Activated CD4-positive, CD25-positive, alpha-beta regulatory T cell treated with anti-CD3 and anti-CD28 coated beads, Interleukin-2, amount 50 U/mL, for 16 hours (primary cell): ENCODE data around the gene PPIB.
"Not testable (repeated sequence)": the region's sequence is repeated elsewhere in the genome, so short reads cannot be mapped to it uniquely, and the experiment has no call there.

Experiments used
- DNase-seq: peaks from one replicate; pipeline ENCODE4 v3.0.0-alpha.2; 2020; ENCODE audit warnings: low read depth, low spot score

The PPIB gene

GRCh38 chr15:64141798-64142512, 20.9 kb downstream of the PPIB start:
- no peak for DNase-seq

- no peak for DNase-seq
Measured at GRCh38 chr15:64138331-64138941, 24.4 kb downstream of the PPIB start.

- no peak for DNase-seq
Measured at GRCh38 chr15:64137226-64137833, 25.5 kb downstream of the PPIB start.

DNA sequence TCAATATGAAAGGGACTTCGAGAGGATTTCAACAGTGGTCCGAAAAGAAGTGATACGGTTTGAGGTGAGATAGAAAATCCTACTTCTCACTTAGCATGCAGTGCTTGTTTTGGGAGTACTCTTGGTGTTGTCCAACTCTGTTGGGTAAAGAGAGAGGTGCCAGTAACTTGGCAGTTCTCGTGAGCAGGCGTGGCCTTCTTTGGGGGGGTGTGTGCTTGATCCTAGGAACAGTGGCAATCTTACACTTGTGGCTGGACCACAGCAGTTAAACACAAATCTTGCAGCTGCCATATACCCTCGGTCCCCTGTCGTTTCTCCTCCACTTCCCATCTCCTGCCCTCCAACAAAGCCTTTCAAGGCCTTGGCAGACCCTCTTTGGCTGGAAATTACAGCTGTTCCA, 26.5 kb downstream of the PPIB start:
- DNase-seq, result no peak

DNA sequence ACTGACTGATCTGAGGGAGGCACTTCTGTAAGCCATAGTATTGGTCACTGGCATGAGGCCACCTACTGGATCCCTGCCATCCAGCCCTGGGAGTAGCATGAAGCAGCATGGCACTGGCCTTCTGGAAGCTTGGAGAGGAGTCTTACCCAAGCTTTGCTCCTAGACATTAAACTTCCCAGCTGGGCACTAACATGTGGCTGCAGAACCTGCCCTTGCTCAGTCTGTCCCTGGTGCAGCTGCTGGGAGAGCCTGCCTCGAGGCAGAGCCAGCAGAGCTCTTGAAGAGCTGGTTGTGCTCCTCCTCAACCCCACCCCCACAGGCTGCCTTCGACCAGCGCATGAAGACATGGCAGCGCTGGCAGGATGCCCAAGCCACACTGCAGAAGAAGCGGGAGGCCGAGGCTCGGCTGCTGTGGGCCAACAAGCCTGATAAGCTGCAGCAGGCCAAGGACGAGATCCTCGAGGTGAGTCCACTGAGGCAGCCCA, 28.4 kb downstream of the PPIB start:
- no peak for DNase-seq

DNA sequence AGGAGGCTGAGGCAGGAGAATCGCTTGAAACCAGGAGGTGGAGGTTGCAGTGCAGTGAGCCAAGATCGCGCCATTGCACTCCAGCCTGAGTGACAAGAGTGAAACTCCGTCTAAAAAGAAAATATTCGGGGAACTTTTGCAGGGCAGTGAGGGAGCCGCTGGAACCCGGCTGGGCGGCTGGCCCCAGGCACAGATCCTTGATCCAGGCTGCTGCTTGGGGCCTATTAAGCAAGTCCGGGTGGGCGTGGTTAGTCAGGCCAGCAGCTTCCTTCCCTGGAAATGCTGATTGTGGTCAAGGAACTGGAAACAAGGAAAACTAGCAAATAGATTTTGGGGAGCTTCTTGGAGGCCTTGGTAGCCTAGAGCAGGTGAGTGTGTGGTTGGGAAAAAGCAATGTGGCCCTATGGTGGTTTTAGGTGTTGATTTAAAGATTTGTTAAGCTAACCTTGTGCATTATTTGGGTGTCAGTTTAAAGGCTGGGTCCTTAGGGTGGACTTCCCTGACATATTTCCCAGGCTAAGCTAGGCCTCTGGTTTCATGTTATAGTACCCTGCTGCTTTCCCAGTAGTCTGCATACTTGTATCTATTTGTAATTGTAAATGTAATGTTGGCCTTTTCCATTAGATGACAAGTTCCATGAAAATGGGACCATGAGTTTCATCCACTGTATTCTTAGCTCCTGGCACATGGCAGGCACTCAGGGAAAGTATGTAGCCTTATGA, 29.0 kb downstream of the PPIB start:
- no peak for DNase-seq

DNA sequence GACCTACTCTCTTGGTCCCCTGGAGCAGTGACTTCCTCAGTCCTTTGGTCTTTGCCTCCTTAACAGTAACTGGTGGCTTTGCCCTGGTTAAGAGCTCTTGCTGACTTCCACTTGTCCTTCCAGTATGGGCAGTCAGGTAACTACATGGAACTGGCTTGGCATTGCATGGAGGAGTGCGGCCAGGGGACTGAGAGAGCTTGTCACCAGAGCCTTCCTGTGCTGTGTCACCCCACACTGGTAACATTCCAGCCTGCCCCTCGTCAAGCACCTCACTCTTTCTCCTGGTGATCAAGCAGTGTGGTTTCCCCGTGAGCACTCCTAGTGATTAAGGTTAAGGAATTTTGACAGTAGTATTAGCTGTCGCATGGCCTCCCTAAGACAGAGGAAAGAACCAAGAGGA, 30.6 kb downstream of the PPIB start:
- no peak for DNase-seq

- no peak for DNase-seq
Measured at GRCh38 chr15:64131547-64131946, 31.3 kb downstream of the PPIB start.

- no peak for DNase-seq
Measured at GRCh38 chr15:64130159-64130558, 32.7 kb downstream of the PPIB start.

- no peak for DNase-seq
Measured at GRCh38 chr15:64127521-64128270, 35.1 kb downstream of the PPIB start.

GRCh38 chr15:64125978-64126377, 36.8 kb downstream of the PPIB start:
- DNase-seq, result no peak

GRCh38 chr15:64122936-64123351, 39.9 kb downstream of the PPIB start:
- DNase-seq, result no peak

GRCh38 chr15:64122444-64122843, 40.4 kb downstream of the PPIB start:
- DNase-seq, result no peak

- no peak for DNase-seq
Measured at GRCh38 chr15:64121614-64122013, 41.2 kb downstream of the PPIB start.

DNA sequence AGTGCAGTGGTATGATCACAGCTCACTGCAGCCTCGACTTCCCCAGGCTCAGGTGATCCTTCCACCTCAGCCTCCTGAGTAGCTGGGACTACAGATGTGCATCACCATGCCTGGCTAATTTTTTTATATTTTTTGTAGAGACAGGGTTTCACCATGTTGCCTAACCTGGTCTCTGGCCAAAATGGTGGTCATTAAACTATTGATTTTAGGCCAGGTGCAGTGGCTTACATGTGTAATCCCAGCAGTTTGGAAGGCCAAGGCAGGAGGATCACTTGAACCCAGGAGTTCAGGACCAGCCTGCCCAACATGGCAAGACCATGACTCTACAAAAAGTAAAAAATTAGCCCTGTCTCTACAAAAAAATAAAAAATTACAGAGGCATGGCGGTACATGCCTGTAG, 42.5 kb downstream of the PPIB start:
- DNase-seq, result not testable (repeated sequence)

DNA sequence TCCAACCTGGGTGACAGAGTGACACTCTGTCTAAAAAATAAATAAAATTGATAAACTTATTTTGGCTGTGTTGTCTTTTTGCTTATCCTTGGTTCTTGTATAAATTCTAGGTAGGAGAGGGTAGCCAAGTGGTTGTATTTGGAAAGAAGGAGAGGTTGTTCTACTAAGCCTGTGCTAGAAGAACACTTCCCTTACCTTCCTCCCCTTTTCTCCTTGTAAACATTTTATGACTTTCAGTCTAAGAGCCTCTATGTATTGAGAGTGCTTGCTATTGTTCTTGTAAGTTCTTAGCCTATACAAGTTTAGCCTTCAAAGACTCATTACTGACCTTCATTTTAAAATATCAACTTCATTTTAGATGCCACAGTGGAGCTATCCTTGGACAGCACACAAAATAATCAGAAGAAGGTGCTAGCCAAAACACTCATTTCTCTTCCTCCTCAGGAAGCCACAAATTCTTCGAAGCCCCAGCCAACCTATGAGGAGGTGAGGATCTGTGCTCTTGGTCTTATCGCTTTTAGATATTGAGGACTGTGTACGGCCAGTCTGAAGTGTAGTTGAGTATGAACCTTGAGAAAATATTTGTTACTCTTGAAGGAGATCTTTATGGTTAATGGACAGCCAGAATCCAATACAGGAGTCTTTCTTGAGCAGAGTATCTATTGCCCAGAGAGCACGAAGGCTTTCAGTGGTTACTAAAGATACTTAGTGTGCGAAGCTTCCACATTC, 44.9 kb downstream of the PPIB start:
- no peak for DNase-seq

DNA sequence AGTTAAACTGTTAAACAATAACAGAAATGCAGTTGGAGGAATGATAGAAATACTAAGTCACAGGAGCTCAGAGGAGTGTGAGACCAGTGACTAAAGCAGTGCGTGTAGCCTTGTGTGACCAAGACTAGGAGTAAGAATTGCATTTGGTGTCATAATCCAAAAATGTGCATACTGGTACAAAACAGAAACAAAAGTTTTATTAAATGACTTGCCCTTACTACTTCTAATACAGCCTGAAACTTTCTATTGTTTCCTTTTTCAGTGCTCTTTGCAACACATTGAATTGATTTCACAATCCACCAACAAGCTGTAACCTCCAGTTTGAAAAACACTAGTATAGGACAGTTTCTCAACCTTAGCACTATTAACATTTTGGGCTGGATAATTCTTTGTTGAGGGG, 49.9 kb downstream of the PPIB start:
- DNase-seq, result no peak

DNA sequence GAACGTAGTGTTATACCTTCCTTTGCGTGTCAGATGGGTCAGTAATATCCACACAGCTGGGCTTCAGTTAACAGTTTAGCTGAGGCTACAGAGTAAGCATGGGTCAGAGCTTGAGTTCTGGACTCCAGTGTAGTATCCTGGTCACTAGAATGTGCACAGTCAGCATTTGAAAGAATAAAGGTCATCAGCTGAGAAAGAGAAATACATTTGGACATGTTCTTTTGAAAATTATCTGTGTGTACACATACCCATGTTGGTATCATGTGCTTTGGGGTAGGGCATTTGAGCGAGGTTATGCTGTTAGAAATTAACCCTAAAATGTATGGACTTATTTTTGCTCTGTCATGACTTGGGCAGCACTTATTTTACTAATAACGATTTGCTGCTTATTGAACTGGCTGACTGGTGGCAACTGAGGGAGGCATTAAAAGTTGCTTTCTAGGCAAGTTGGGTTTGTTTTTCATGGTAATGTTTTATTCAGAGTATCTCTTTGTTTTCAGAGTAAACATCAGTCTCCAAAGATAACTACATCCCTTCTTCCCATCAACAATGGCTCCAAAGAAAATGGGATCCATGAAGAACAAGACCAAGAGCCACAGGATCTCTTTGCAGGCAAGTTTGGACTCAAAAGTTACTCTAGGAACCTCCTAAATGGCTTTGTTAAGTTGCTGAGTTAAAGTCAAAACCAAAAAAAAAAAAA, 50.6 kb downstream of the PPIB start:
- DNase-seq, result no peak

DNA sequence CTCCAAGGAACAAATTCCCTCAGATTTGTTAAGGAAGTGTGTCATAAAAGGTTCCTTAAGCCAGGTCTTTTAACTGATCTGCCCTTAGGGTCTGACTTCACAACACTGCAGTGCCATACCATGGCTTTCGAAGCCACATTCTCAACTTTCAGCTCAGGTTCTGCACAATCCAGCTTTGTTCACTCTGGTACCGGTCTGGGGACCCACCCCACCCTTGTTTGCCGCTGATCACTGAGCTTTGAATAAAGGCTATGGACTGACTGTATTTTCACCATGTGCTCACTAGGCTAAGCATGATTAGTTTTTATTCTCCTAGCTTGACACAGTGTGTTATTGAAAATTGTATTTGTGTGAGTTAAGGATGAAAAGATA, 51.2 kb downstream of the PPIB start:
- DNase-seq, result no peak

- no peak for DNase-seq
Measured at GRCh38 chr15:64110950-64111678, 51.7 kb downstream of the PPIB start.
